Endothelial cell (in vitro differentiated cells): ENCODE results near the gene NECTIN1. TPM values are rescaled to one million over a fixed set of nuclear protein-coding genes. Genes with fewer than 3 reads are reported as not detected.

Experiments used
- DNase-seq: peaks from one replicate; pipeline ENCODE4 v3.0.0; 2021; ENCODE audit warnings: low spot score
- H3K27ac Mint-ChIP-seq: one replicate; pipeline ENCODE4 v1.8.0; 2021; ENCODE audit warnings: mixed read lengths, inconsistent platforms; ENCODE audit not compliant: unreplicated experiment
- H3K27me3 Mint-ChIP-seq: one replicate; pipeline ENCODE4 v1.8.0; 2021; ENCODE audit warnings: mild to moderate bottlenecking, moderate library complexity, mixed read lengths, inconsistent platforms; ENCODE audit not compliant: unreplicated experiment
- H3K36me3 Mint-ChIP-seq: one replicate; pipeline ENCODE4 v1.8.0; 2021; ENCODE audit warnings: mild to moderate bottlenecking, low read depth, mixed read lengths, inconsistent platforms; ENCODE audit not compliant: unreplicated experiment
- H3K4me1 Mint-ChIP-seq: one replicate; pipeline ENCODE4 v1.8.0; 2021; ENCODE audit warnings: mild to moderate bottlenecking, mixed read lengths, inconsistent platforms; ENCODE audit not compliant: unreplicated experiment
- H3K4me3 Mint-ChIP-seq: one replicate; pipeline ENCODE4 v1.8.0; 2021; ENCODE audit warnings: mild to moderate bottlenecking, mixed read lengths, inconsistent platforms; ENCODE audit not compliant: unreplicated experiment
- H3K9me3 Mint-ChIP-seq: one replicate; pipeline ENCODE4 v1.8.0; 2021; ENCODE audit warnings: mixed read lengths, inconsistent platforms; ENCODE audit not compliant: unreplicated experiment
- CTCF ChIP-seq: fragments of 200-600 bp; sonication (generic); IDR thresholded peaks from one replicate; pipeline ENCODE4 v1.5.0; 2021; ENCODE audit warnings: antibody characterized with exemption; ENCODE audit not compliant: unreplicated experiment
- total RNA-seq: library from RNA; stranded (reverse); fragmentation: NEBNext Ultra II Directional; extraction: Animal tissue kit (Norgen Biotek cat#: 25700); gene quantifications from one replicate; pipeline ENCODE4 v1.2.1, GENCODE V29; 2021; ENCODE audit not compliant: unreplicated experiment

Gene NECTIN1
- total RNA-seq, 1 donor from 2014 or later: 17.9 TPM

GRCh38 chr11:119771172-119771770 lies 42.3 kb upstream of the NECTIN1 start:
- Mint-ChIP-seq H3K4me1 (peaks cover under 1% of the 10 kb centered on the region), H3K27ac (no peak overlapping the region), H3K4me3 (no peak overlapping the region), H3K9me3 (no peaks in the 10 kb centered on the region), H3K27me3 (peaks cover 4% of the 10 kb centered on the region), H3K36me3 (no peaks in the 10 kb centered on the region)
- TF ChIP-seq CTCF: no peak
- DNase-seq: no peak

GRCh38 chr11:119765628-119766027 lies 36.6 kb upstream of the NECTIN1 start:
- Mint-ChIP-seq H3K27me3 (no peaks in the 10 kb centered on the region), H3K27ac (no peak overlapping the region), H3K36me3 (no peaks in the 10 kb centered on the region), H3K9me3 (no peaks in the 10 kb centered on the region), H3K4me1 (peaks cover 7% of the 10 kb centered on the region), H3K4me3 (no peak overlapping the region)
- TF ChIP-seq CTCF: no peak
- DNase-seq: no peak

- H3K4me3 Mint-ChIP-seq: no peak overlapping the region
- H3K27ac Mint-ChIP-seq: no peak overlapping the region
- H3K4me1 Mint-ChIP-seq: peaks cover 7% of the 10 kb centered on the region
- H3K27me3 Mint-ChIP-seq: no peaks in the 10 kb centered on the region
- H3K36me3 Mint-ChIP-seq: no peaks in the 10 kb centered on the region
- no peak for DNase-seq
- no peaks in the 10 kb centered on the region for H3K9me3 Mint-ChIP-seq
- TF ChIP-seq CTCF: no peak
Measured at GRCh38 chr11:119764108-119764868, 35.3 kb upstream of the NECTIN1 start.

- no peaks in the 10 kb centered on the region for H3K27me3 Mint-ChIP-seq
- H3K27ac Mint-ChIP-seq: no peak overlapping the region
- DNase-seq: no peak
- H3K36me3 Mint-ChIP-seq: no peaks in the 10 kb centered on the region
- no peak overlapping the region for H3K4me3 Mint-ChIP-seq
- TF ChIP-seq CTCF: no peak
- peaks cover 7% of the 10 kb centered on the region for H3K4me1 Mint-ChIP-seq
- H3K9me3 Mint-ChIP-seq: no peaks in the 10 kb centered on the region
Measured at GRCh38 chr11:119763071-119763728, 34.2 kb upstream of the NECTIN1 start.
